IMR-90 (cell line): ENCODE data around the gene TMEM63C. TPM values are rescaled to one million over a fixed set of nuclear protein-coding genes. Genes with fewer than 3 reads are reported as not detected.

Experiments used
- ATAC-seq: fragments of 200-7000 bp; cut with Tn5 transposase; 2 replicates; pipeline ENCODE4 v1.9.1; 2020; ENCODE audit warnings: low read depth, mild to moderate bottlenecking, moderate library complexity
- BruUV-seq: library from RNA; stranded (reverse); fragments of 400-500 nt; replicated peaks from 2 replicates; lab custom pipeline; 2021; lab: Mats Ljungman, UMichigan
- CTCF ChIA-PET: fragments of 300-600 bp; formaldehyde crosslinking; extraction: SDS; loops from one replicate; lab custom pipeline; 2021; ENCODE audit warnings: antibody characterized with exemption; lab: Yijun Ruan, JAX
- POLR2A ChIA-PET: fragments of 300-600 bp; sonication (Branson Sonifier 250); formaldehyde crosslinking; loops from one replicate; lab custom pipeline; 2022; ENCODE audit warnings: antibody characterized with exemption; ENCODE audit not compliant: unreplicated experiment; lab: Charles Lee
- DNase-seq: peaks from one replicate; pipeline ENCODE4 v3.0.0; 2013
- H2AFZ ChIP-seq: replicated peaks from 2 replicates; pipeline ENCODE3; 2013; ENCODE audit warnings: low read length, mild to moderate bottlenecking; ENCODE audit not compliant: poor library complexity
- H2AK5ac ChIP-seq: 2 replicates; pipeline ENCODE4 v1.6.1; 2013; ENCODE audit warnings: low read depth, low read length, inconsistent platforms
- H2AK9ac ChIP-seq: replicated peaks from 2 replicates; pipeline ENCODE3; 2013; ENCODE audit warnings: mild to moderate bottlenecking, low read depth, low read length, moderate library complexity; ENCODE audit not compliant: poor library complexity
- H2BK120ac ChIP-seq: 2 replicates; pipeline ENCODE4 v1.6.1; 2013; ENCODE audit warnings: low read depth, low read length, inconsistent platforms
- H2BK15ac ChIP-seq: 3 replicates; pipeline ENCODE4 v1.6.1; 2013; ENCODE audit warnings: low read depth, low read length, inconsistent platforms
- H2BK20ac ChIP-seq: 2 replicates; pipeline ENCODE4 v1.6.1; 2013; ENCODE audit warnings: low read depth, mild to moderate bottlenecking, inconsistent platforms, low read length, moderate library complexity
- H2BK5ac ChIP-seq: 2 replicates; pipeline ENCODE4 v1.6.1; 2013; ENCODE audit warnings: mild to moderate bottlenecking, low read depth, low read length, inconsistent platforms; ENCODE audit not compliant: poor library complexity, severe bottlenecking
- H3K14ac ChIP-seq: replicated peaks from 2 replicates; pipeline ENCODE4 v1.6.1; 2013; ENCODE audit warnings: low read depth, low read length, inconsistent platforms
- H3K18ac ChIP-seq: 2 replicates; pipeline ENCODE4 v1.6.1; 2013; ENCODE audit warnings: low read depth, low read length, control low read depth
- H3K23ac ChIP-seq: 2 replicates; pipeline ENCODE4 v1.6.1; 2013; ENCODE audit warnings: low read depth, low read length, inconsistent platforms
- H3K27ac ChIP-seq: 2 replicates; pipeline ENCODE4 v1.5.1; 2013; ENCODE audit warnings: mild to moderate bottlenecking, control low read depth, low read length; ENCODE audit not compliant: insufficient read depth
- H3K27me3 ChIP-seq: 2 replicates; pipeline ENCODE4 v1.6.1; 2013; ENCODE audit warnings: low read length; ENCODE audit not compliant: control insufficient read depth, insufficient read depth
- H3K36me3 ChIP-seq: 2 replicates; pipeline ENCODE4 v1.6.1; 2013; ENCODE audit warnings: low read length, mixed read lengths; ENCODE audit not compliant: control insufficient read depth, insufficient read depth
- H3K4ac ChIP-seq: 2 replicates; pipeline ENCODE4 v1.6.1; 2013; ENCODE audit warnings: low read depth, low read length, inconsistent platforms
- H3K4me1 ChIP-seq: 2 replicates; pipeline ENCODE4 v1.6.1; 2013; ENCODE audit warnings: low read length, mixed read lengths; ENCODE audit not compliant: control insufficient read depth, insufficient read depth
- H3K4me2 ChIP-seq: 2 replicates; pipeline ENCODE4 v1.6.1; 2013; ENCODE audit warnings: low read depth, mild to moderate bottlenecking, control low read depth, low read length, moderate library complexity
- H3K4me3 ChIP-seq: 2 replicates; pipeline ENCODE4 v1.5.1; 2013; ENCODE audit warnings: low read depth, mild to moderate bottlenecking, control low read depth, low read length, moderate library complexity; ENCODE audit not compliant: insufficient read depth
- H3K56ac ChIP-seq: 2 replicates; pipeline ENCODE4 v1.6.1; 2013; ENCODE audit warnings: low read length, inconsistent platforms; ENCODE audit not compliant: insufficient read depth; ENCODE audit errors: extremely low read depth
- H3K79me1 ChIP-seq, 2 experiments: 2 replicates each; pipeline ENCODE4 v1.6.1; 2013; ENCODE audit warnings: low read length in 2 of 2, inconsistent platforms in 1 of 2, low read depth in 1 of 2
- H3K9ac ChIP-seq: 2 replicates; pipeline ENCODE4 v1.6.1; 2013; ENCODE audit warnings: low read depth, low read length, control low read depth
- H3K9me1 ChIP-seq: 2 replicates; pipeline ENCODE4 v1.6.1; 2013; ENCODE audit warnings: low read length, inconsistent platforms; ENCODE audit not compliant: insufficient read depth
- H3K9me3 ChIP-seq: 2 replicates; pipeline ENCODE4 v1.6.1; 2013; ENCODE audit warnings: low read length; ENCODE audit not compliant: control insufficient read depth, insufficient read depth
- H4K20me1 ChIP-seq: 2 replicates; pipeline ENCODE4 v1.6.1; 2013; ENCODE audit warnings: low read length, inconsistent platforms; ENCODE audit not compliant: insufficient read depth
- H4K5ac ChIP-seq: 2 replicates; pipeline ENCODE4 v1.6.1; 2013; ENCODE audit warnings: mild to moderate bottlenecking, low read depth, low read length, control low read depth
- H4K8ac ChIP-seq, 2 experiments: 2 replicates each; pipeline ENCODE4 v1.6.1; 2013; ENCODE audit warnings: low read depth in 2 of 2, low read length in 2 of 2, control low read depth in 1 of 2, inconsistent platforms in 1 of 2
- H4K91ac ChIP-seq: 2 replicates; pipeline ENCODE4 v1.6.1; 2013; ENCODE audit warnings: low read depth, low read length, inconsistent platforms; ENCODE audit not compliant: insufficient read depth
- BHLHE40 ChIP-seq: fragments of 150-350 bp; IDR thresholded peaks from 2 replicates; pipeline ENCODE4 v1.6.1; 2016; ENCODE audit warnings: mild to moderate bottlenecking, low read depth, low read length
- CEBPB ChIP-seq: IDR thresholded peaks from 2 replicates; pipeline ENCODE4 v1.6.1; 2012; ENCODE audit warnings: low read depth, low read length, improper control_type of control experiment
- CHD1 ChIP-seq: IDR thresholded peaks from 2 replicates; pipeline ENCODE4 v1.6.1; 2012; ENCODE audit warnings: low read depth, low read length, improper control_type of control experiment
- ELK1 ChIP-seq: fragments of 150-350 bp; IDR thresholded peaks from 2 replicates; pipeline ENCODE4 v1.6.1; 2016; ENCODE audit warnings: low read depth, mild to moderate bottlenecking, low read length, moderate library complexity, borderline replicate concordance
- FOS ChIP-seq: fragments of 150-350 bp; IDR thresholded peaks from 2 replicates; pipeline ENCODE4 v1.6.1; 2016; ENCODE audit warnings: low read depth, low read length
- MAFK ChIP-seq: IDR thresholded peaks from 2 replicates; pipeline ENCODE4 v1.6.1; 2012; ENCODE audit warnings: low read depth, low read length, improper control_type of control experiment
- MAZ ChIP-seq: IDR thresholded peaks from 2 replicates; pipeline ENCODE4 v1.6.1; 2012; ENCODE audit warnings: low read depth, mild to moderate bottlenecking, low read length, improper control_type of control experiment, moderate library complexity, borderline replicate concordance
- POLR2A ChIP-seq: IDR thresholded peaks from 2 replicates; pipeline ENCODE4 v1.6.1; 2012; ENCODE audit warnings: mild to moderate bottlenecking, low read depth, low read length
- SMC3 ChIP-seq: fragments of 150-350 bp; IDR thresholded peaks from 2 replicates; pipeline ENCODE4 v1.6.1; 2016; ENCODE audit warnings: low read depth, mild to moderate bottlenecking, antibody characterized with exemption, low read length, moderate library complexity
- WGBS, 2 experiments: methylation state at CpG; one replicate each; pipeline versions ENCODE4 v1.1.5 to v1.1.7; 2013; ENCODE audit warnings: missing lambda C conversion rate in 2 of 2; ENCODE audit not compliant: insufficient read length in 1 of 2; ENCODE audit errors: extremely low coverage in 2 of 2; 5-methylcytosine and 5-hydroxymethylcytosine counted together
- dilution Hi-C: fragments of 300-500 bp; cut with HindIII; formaldehyde crosslinking; loops from one replicate; pipeline ENCODE4 v1.14.3; 2018; ENCODE audit warnings: low sequenced_read_pairs; ENCODE audit not compliant: unreplicated experiment
- in situ Hi-C: fragments of 300-500 bp; cut with MboI; formaldehyde crosslinking; loops from 3 replicates; pipeline ENCODE4 v1.14.3; 2019; ENCODE audit warnings: low sequenced_read_pairs, inconsistent platforms, mixed read lengths
- intact Hi-C: fragments of 100-400 bp; cut with micrococcal nuclease; formaldehyde crosslinking; loops from 2 replicates; pipeline ENCODE4 v1.10.0; 2022
- polyA plus RNA-seq, 3 experiments: library from polyadenylated mRNA; depleted of rRNA; stranded (reverse); fragments of >200 nt; gene quantifications; 2 replicates each; pipeline ENCODE4 v1.2.3, GENCODE V29; 2012; ENCODE audit warnings: low replicate concordance in 1 of 3
- total RNA-seq: library from RNA; depleted of rRNA; stranded (reverse); fragments of >200 nt; gene quantifications from 2 replicates; pipeline ENCODE4 v1.2.3, GENCODE V29; 2012

The TMEM63C gene
- total and polyA plus RNA-seq, 2 of the 4 experiments (the other 2 are of a cell fraction), result under 0.01 TPM; not detected in 1

DNA sequence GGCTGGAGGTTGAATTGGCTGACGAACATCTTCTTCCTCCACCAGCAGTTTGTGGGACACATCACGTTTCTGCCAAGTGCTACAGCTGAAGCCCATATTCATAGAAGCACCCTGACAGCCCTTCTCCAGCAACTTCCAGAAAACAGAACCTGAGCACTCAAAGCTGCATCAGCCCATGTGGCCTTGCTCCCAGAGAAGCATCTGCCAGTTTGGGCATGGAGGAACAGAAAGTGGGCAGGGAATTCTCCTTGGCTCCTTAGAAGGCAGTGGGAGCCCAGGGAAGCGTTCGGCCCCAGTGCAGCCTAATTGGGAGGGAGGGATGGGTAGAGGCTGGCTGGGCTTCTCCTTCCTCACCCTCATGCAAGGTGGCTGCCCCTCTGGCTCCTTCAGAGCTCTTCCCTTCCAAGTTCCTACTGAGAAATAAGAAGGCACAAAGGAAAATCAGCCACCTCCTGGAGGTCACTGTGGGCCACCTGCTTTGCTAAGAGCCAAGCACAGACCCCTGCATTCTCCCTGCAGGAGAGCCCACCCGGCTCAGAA lies 93.5 kb downstream of the TMEM63C start:
- TF ChIP-seq MAFK (no peak), BHLHE40 (no peak), FOS (no peak), ELK1 (no peak), CHD1 (no peak), CEBPB (no peak), POLR2A (no peak), MAZ (no peak), SMC3 (no peak)
- whole genome bisulfite sequencing, 2 experiments, result 100% methylated on average over 1 of the region's 5 CpGs; no CpG with 5 or more reads in 1 of the 2 experiments
- no peak overlapping the region for H2BK15ac ChIP-seq
- ChIA-PET CTCF (no interaction called here), POLR2A (no interaction called here)
- H4K8ac ChIP-seq, result no peak overlapping the region
- H3K27me3 ChIP-seq, result peaks cover 17% of the 10 kb centered on the region
- H3K36me3 ChIP-seq, result peaks cover 10% of the 10 kb centered on the region; the same call in 1 of the 2 replicates
- H3K4me2 ChIP-seq, result no peak overlapping the region
- no peak overlapping the region for H2AFZ ChIP-seq
- no TSS peak for BruUV-seq
- H2AK5ac ChIP-seq, result no peak overlapping the region
- H4K5ac ChIP-seq, result no peak overlapping the region
- no peak overlapping the region for H4K91ac ChIP-seq
- no peak overlapping the region for H2BK5ac ChIP-seq
- dilution Hi-C loops, result no loop called here
- H3K14ac ChIP-seq, result no peak overlapping the region
- H3K9me3 ChIP-seq, result no peaks in the 10 kb centered on the region
- H3K9ac ChIP-seq, result no peak overlapping the region
- H3K4me1 ChIP-seq, result no peaks in the 10 kb centered on the region
- H3K56ac ChIP-seq, result no peak overlapping the region
- H3K4ac ChIP-seq, result no peak overlapping the region
- H2AK9ac ChIP-seq, result no peak overlapping the region
- intact Hi-C loops, result no loop called here
- H3K23ac ChIP-seq, result no peak overlapping the region
- ATAC-seq (no peak), DNase-seq (no peak)
- no peak overlapping the region for H3K18ac ChIP-seq
- H3K79me1 ChIP-seq, result no peaks in the 10 kb centered on the region
- in situ Hi-C loops, result no loop called here
- no peaks in the 10 kb centered on the region for H4K20me1 ChIP-seq
- H3K9me1 ChIP-seq, result no peaks in the 10 kb centered on the region
- H2BK120ac ChIP-seq, result no peak overlapping the region
- no peak overlapping the region for H2BK20ac ChIP-seq
- H3K4me3 ChIP-seq, result no peak overlapping the region
- H3K27ac ChIP-seq, result no peak overlapping the region
